NB4 (cell line): ENCODE results near the gene FKBP14.

Experiments
- DNase-seq: peaks from one replicate; pipeline ENCODE4 v3.0.0; 2010; ENCODE audit warnings: low read depth
- H3K4me3 ChIP-seq: one replicate; pipeline ENCODE4 v1.5.1; 2011; ENCODE audit warnings: mild to moderate bottlenecking, low read depth, low read length, moderate library complexity
- CTCF ChIP-seq: IDR thresholded peaks from one replicate; pipeline ENCODE4 v1.5.1; 2012; ENCODE audit warnings: low read depth, low read length
- MAX ChIP-seq: IDR thresholded peaks from 2 replicates; pipeline ENCODE4 v1.6.1; 2011; ENCODE audit warnings: low read depth, low read length
- MYC ChIP-seq: IDR thresholded peaks from 2 replicates; pipeline ENCODE4 v1.6.1; 2011; ENCODE audit warnings: low read depth, low read length
- POLR2A ChIP-seq: IDR thresholded peaks from 2 replicates; pipeline ENCODE4 v1.6.1; 2011; ENCODE audit warnings: mild to moderate bottlenecking; ENCODE audit not compliant: insufficient read length; ENCODE audit errors: extremely low read depth

The FKBP14 gene

GRCh38 chr7:30023524-30023923 is 3.0 kb downstream of the FKBP14 start:
- DNase-seq: no peak
- H3K4me3 ChIP-seq: no peak overlapping the region
- TF ChIP-seq MYC (no peak), POLR2A (no peak), MAX (no peak), CTCF (no peak)

GRCh38 chr7:30022991-30023390 is 3.5 kb downstream of the FKBP14 start:
- DNase-seq: no peak
- no peak for TF ChIP-seq POLR2A
- no peak overlapping the region for H3K4me3 ChIP-seq

- no peak overlapping the region for H3K4me3 ChIP-seq
- TF ChIP-seq MYC (no peak), POLR2A (no peak), MAX (no peak), CTCF (no peak)
- DNase-seq: no peak
These were observed 6.0 kb downstream of the FKBP14 start for GRCh38 chr7:30020535-30020934.

- H3K4me3 ChIP-seq: no peak overlapping the region
- DNase-seq: no peak
- TF ChIP-seq MYC (no peak), POLR2A (no peak), MAX (no peak), CTCF (no peak)
These were observed 6.5 kb downstream of the FKBP14 start for GRCh38 chr7:30019960-30020359.

- no peak for DNase-seq
- H3K4me3 ChIP-seq: no peak overlapping the region
- TF ChIP-seq POLR2A: no peak
- no peak for TF ChIP-seq MAX
- no peak for TF ChIP-seq CTCF
- no peak for TF ChIP-seq MYC
These were observed 7.1 kb downstream of the FKBP14 start for GRCh38 chr7:30019387-30019786.

- no peak for TF ChIP-seq POLR2A
- TF ChIP-seq MYC: no peak
- DNase-seq: no peak
- H3K4me3 ChIP-seq: no peak overlapping the region
These were observed 8.1 kb downstream of the FKBP14 start for GRCh38 chr7:30018451-30018850.

GRCh38 chr7:30012757-30013156 is 13.7 kb downstream of the FKBP14 start:
- no peak overlapping the region for H3K4me3 ChIP-seq
- DNase-seq: no peak
- TF ChIP-seq MAX (no peak), MYC (no peak), POLR2A (no peak), CTCF (no peak)
